Skin of body (tissue), 2 donors: ENCODE measurements around the gene PFKL. TPM values are rescaled to one million over a fixed set of nuclear protein-coding genes. Genes with fewer than 3 reads are reported as not detected.
"Not testable (repeated sequence)": the region's sequence is repeated elsewhere in the genome, so short reads cannot be mapped to it uniquely, and the experiment has no call there.

Experiments
- DNase-seq: peaks from one replicate; lab custom pipeline; 2025; lab: John Stamatoyannopoulos, UW
- total RNA-seq: library from RNA; depleted of rRNA; stranded (reverse); fragments of >200 nt; gene quantifications from one replicate; pipeline ENCODE4 v1.2.3, GENCODE V29; 2014

PFKL gene
- total RNA-seq, 1 donor from 2014 or later: 85.3 TPM

DNA sequence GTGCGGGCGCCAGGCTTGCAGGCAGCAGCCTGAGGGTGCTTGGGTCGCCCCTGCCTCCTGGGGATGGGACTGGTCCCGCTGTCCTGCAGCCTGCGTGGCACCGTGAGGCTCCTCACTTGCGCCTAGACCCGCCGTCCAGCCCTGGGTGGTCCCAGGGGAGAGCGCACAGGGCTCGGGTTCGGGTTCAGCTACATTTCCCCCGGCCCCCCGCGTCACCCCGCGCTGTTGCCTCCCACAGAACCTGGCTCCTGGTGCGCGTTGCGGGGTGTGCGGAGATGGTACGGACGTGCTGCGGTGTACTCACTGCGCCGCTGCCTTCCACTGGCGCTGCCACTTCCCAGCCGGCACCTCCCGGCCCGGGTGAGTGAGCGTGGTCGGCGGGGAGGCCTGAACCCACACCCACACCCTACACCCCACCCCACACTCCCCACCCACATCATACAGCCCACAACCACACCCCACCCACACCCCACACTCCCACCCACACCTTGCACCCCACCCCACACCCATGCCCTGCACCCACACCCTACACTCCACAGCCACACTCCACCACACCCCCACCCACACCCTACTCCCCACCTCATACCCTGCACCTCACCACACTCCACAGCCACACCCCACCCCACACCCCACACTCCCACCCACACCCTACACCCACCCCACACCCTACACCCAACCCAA, 6.2 kb upstream of the PFKL start:
- DNase-seq: no peak

DNA sequence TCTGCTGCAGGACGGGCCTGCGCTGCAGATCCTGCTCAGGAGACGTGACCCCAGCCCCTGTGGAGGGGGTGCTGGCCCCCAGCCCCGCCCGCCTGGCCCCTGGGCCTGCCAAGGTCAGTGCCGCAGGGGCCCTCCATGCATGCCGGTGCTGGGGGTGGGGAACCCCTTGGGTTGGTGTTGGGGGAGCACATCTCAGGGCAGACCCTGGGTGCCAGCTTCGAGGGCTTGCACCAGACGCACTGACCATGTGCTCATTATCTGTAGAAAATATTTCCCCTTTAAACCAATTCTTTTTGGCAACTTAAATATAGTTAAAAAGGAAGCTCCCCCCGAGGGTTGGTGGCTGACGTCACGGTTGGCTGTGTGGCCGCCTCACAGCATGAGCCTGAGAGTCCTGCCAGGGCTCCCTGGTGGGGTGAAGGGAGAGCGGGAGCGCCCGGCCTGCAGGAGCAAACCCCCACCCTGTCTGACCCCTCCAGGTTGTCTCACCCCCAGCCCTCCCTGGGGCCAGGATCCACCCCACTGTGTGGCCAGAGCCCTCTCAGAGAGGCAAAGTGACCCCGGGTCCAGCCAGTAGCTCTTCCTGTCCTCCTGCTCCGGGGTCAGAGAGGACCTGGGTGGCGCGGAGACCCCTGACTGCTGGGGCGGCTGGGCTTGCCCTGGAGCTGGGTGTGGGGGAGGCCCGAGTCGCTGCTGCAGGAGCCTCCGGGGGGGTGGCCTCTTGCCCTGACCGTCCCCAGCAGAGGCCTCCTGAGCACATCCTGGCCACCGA, 5.3 kb upstream of the PFKL start:
- peak; percentile 31 for DNase-seq

DNA sequence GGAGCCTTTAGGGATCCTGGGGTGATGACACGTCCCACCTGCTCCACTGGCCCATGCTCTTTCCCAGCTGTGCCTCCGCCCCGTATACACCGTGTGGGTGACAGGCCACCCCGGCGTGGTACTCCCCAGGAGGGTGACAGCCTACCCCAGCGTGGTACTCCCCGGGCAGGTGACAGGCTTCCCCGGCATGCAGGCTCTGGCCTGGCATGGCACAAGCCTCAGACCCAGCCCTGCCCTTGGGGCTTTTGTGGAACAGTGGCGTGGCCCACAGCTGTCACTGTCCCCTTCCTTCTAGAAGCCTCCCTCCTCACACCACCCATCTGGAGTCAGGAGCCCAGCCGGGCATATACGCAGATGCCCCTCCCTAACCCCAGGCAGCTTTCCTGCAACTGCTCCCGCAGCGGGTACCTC, 4.7 kb upstream of the PFKL start:
- no peak for DNase-seq

DNA sequence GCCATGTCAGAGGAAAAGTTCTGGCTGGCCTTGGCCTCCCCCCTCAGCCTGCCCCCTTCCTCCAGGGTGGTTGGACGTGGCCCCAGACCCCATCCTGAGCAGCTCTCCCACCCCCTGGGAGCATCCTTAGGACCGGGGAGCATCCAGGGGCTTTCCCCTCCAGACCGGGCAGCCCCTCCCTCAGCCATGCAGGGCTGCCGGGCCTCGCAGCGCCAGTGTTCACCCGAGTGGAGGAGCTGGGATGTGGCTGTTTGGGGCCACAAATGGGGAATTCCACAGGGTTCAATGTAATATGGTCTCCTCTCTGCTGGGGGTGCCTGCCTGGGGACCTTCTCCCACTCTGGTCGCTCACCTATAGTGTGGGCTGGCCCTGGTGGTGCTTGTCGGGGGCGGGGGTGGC, 4.2 kb upstream of the PFKL start:
- peak; percentile 30 for DNase-seq

DNA sequence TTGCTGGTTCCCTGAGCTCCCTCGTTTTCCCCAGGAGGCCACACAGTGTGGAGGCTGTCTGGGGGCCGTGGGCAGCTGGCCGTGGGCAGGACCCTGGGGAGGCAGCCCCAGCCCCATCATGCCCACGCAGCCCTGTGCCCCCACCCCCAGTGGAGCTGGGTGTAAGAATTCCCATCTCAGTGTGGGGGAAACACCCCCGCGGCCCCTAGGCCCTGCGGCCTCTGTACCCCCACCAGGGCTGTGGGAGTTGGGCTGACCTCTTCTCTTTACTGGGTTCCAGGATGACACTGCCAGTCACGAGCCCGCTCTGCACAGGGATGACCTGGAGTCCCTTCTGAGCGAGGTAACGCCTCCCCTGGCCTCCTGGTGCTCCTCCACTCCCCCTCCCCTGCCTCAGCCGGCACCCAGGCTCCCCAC, 3.7 kb upstream of the PFKL start:
- no peak for DNase-seq

DNA sequence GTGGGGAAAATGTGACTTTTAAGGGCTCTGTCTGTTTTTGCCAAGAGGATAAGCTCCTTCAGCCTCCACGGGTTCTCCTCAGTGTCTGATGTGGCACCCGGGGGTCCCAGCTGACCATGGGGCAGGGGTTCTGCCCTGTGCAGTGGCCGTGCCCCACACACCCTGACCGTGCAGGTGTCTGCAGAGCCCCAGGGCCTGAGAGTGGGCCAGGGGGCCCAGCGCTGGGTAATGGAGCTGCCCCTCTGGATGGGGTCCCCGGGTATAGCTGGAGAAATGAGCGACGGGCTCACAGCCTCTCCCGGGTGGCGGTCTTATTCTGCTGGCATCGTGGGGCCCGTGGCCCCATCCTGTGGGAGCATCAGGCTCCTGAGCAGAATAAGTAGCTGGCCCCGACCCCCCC, 2.9 kb upstream of the PFKL start:
- DNase-seq: no peak

DNA sequence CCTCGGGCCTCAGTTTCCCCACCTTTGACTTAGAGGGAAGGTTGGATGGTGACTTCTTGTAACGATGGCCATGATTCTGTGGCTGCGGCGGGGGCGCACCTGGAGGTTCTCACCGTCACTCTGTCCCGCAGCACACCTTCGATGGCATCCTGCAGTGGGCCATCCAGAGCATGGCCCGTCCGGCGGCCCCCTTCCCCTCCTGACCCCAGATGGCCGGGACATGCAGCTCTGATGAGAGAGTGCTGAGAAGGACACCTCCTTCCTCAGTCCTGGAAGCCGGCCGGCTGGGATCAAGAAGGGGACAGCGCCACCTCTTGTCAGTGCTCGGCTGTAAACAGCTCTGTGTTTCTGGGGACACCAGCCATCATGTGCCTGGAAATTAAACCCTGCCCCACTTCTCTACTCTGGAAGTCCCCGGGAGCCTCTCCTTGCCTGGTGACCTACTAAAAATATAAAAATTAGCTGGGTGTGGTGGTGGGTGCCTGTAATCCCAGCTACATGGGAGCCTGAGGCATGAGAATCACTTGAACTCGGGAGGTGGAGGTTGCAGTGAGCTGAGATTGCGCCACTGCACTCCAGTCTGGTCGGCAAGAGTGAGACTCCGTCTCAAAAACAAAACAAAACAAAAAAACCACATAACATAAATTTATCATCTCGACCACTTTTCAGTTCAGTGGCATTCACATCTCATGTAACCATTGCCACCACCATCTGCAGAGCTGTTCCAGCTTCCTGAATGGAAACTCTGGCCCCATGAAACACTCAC, 2.1 kb upstream of the PFKL start:
- peak; percentile 88 for DNase-seq

DNA sequence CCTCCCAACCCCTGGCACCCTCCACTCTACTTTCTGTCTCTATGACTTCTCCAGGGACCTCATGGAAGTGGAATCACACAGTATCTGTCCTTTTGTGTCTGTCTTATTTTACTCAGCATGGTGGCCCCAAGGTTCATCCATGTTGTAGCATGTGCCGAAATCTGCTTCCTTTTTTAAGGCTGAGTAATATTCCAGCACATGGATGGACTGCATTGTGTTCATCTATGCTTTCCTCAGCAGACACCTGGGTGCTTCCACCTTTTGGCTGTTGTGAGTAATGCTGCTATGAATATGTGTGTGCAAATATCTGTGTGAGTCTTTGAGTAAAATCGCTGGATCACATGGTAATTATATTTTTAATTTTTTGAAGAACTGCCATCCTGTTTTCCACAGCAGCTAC, 1.6 kb upstream of the PFKL start:
- no peak for DNase-seq

DNA sequence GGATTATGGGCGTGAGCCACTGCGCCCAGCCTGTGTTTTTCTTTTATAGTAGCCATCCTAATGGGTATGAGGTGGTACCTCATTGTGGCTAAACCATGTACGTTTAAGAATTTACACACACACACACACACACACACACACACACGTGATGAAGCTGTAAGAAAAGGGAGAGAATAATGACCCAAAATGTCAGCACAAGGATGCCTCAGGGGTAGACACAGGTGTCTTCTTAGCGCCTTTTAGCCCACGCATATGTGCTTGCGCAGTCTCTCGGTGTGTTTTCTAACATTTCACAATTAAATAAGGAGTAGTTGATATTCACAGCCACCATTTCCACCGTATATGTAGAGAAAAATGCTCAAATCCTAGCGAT, 782 bp upstream of the PFKL start:
- DNase-seq: no peak

DNA sequence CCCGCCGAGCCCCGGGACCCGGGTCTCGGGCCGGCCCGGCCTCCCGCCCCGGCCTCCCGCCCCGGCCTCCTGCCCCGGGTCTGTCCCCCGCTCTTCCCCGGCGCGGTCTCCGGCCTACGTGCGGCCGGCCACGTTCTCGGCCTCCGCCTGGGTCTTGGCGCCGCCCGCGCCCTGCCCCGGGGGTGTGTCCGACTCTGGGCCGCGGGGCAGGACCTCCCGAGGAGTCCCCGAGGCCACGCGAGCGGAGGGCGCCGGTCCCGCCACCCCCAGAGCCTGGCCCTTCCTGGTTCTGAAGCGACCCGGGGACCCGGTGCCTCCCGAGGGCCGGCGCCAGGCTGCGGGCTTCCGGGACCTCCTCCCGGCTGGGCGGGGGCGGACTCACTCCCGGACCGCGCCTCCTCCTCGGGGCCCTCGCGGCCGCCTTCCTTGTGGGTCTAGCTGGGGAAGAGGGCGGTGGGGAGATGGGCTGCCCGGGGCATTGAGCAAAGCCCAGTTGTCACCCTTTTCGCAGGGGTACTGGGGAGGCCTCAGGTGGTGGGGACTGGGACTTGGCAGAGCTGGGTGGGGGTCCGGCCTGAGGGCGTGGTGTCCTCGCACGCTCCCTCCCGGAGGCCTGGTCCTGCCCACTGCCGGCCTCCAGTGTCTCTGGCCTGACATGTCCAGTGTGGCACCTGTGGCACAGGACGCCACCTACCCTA, 558 bp downstream of the PFKL start:
- peak; percentile 24 for DNase-seq

DNA sequence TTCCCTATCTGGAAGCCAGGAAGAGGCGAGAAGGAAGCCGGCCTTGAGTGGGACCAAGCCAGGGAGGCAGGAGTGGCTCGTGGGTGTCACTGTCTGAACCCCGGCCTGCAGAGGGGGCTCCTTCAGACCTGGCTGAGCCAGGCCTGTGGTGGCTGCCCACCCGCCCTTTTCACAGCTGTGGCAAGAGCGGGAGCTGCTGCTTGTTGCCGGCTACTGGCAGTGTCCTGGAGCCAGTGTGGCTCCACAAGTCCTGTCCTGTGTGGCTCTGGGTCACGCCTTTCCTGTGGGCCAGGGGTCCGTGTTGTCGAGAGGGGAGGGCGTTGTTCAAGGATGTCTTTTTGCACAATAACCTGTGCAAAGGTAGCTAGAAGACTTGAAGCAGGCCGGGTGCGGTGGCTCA, 1.3 kb downstream of the PFKL start:
- no peak for DNase-seq

DNA sequence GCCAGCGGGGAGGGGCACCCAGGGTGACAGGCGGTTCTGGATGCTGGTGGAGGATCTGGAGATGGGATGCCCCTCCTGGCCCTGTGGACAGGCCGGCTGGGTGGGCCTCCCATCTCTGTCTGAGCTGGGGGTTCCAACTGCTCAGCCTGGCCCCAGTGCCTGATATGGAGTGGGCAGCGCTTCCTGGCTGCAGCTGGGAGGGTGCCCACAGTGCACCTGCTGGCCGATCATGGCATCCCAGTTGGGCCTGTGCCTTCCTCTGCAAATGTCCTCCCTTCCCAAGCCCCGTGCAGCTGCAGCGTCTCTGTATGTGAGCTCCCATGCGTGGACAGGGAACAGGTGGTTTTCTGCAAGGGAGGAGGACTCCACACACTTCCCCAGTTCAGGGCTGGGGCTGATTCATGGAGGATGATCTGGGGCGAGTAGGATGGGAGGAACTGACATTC, 2.1 kb downstream of the PFKL start:
- DNase-seq: no peak

DNA sequence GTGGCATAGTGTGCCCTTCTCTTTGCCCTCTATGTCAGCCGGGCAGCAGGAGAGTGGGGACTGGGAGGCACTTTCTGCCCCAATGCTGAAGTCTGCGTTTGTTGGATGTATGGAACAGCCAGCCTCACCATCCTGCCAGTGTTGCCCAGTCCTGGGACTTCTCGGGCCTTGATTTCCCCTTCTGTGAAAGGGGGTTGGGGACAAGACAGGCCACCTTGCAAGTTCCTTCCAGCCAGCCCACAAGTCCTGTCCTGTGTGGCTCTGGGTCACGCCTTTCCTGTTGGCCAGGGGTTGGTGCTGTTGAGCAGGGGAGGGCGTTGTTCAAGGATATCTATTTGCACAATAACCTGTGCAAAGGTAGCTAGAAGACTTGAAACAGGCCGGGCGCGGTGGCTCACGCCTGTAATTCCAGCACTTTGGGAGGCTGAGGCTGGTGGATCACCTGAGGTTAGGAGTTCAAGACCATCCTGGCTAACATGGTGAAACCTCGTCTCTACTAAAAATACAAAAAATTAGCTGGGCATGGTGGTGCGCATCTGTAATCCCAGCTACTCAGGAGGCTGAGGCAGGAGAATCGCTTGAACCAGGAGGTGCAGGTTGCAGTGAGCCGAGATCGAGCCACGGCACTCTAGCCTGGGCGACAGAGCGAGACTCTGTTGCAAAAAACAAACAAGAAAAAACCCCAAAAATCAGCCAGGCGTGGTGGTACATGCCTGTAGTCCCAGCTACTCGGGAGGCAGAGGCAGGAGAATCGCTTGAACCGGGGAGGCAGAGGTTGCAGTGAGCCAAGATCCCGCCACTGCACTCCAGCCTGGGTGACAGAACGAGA, 2.9 kb downstream of the PFKL start:
- DNase-seq: not testable (repeated sequence)

DNA sequence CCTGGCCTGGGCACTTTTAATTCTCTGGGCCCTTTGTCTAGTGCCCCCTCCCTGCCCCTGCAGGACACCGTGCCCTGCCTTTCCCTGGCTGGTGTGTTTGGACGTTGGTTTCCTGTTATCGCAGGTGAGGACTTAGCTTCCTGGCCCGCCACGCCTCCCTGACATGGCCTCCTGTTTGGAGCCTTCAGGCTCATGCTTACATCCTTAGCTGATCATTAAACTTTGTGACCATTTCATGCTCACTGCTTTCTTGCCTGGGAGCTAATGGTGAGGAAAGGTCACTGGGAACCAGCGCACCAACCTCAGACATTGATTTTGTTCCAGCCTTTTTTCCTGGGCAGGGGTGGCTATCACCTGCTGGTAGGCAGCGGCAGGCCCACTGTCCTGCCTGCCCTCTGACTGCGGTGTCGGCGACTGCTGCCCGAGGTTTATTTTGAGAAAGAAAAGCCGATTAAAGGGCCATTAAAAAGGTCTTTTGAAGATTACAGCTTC, 3.7 kb downstream of the PFKL start:
- no peak for DNase-seq

DNA sequence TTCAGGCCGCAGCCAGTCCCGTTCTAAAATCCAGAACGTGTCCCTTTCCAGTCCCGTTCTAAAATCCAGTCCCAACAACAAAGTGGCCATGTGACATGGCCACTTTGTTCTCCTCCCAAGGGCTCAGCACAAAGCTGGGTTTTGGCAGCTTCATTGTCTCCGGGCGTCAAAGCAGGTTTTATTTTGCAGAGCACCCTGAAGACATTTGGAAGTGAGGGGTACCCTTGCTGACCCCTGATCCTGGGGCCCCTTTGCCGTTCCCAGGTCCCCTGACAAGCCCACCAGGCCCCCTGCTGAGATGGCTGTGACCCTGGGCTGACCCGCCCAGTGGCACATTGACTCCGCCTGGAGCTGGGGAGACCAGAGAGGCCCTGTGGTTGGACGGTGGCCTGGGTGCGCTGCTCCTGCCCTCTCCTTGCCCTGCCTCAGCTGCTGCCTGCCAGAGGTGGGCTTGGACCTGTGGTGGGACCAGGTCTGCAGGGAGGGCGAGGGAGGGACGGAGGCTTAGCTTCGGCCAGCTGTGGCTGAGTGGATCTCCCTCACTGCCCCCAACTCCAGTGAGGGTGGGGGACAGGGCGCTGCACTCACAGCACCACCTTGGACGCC, 4.3 kb downstream of the PFKL start:
- no peak for DNase-seq

DNA sequence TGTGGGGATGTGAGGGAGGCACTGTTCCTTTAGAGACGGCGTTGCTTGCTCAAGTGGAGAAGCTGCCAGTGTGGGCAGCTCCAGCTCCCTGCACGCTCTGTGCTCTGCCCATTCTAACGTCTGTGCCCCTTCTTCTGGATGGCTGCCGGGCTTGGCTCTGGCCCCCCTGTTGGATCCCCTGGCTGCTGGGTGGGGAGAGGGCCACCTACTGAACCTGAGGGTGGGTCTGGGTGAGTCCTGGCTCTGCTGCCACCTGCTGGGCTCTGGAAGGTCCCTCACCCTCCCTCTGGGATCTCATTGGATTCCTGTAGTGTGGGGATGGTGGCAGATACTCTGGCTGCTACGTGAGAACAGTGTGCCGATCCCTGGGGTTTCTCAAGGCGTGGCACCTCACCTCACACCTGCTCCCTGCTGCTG, 5.0 kb downstream of the PFKL start:
- DNase-seq: no peak

DNA sequence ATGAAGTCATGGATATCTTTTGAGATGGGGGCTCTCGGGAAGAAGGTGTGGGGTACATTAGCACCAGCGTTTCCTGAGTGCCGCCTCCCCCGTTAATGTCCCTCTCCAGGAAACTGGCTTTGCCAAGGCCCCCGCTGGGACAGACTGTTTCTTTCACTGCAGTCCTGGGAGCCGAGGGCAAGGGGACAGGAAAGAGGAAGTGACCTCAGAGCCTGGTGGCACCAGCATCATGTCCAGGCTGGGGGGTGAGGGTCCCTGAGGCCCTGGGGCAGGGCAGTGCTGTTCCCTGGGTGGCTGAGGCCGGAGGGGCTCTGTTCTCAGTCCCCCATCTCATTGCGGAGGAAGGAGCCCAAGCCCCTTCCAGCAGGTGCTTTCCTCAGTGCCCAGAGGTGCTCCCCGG, 5.8 kb downstream of the PFKL start:
- no peak for DNase-seq

DNA sequence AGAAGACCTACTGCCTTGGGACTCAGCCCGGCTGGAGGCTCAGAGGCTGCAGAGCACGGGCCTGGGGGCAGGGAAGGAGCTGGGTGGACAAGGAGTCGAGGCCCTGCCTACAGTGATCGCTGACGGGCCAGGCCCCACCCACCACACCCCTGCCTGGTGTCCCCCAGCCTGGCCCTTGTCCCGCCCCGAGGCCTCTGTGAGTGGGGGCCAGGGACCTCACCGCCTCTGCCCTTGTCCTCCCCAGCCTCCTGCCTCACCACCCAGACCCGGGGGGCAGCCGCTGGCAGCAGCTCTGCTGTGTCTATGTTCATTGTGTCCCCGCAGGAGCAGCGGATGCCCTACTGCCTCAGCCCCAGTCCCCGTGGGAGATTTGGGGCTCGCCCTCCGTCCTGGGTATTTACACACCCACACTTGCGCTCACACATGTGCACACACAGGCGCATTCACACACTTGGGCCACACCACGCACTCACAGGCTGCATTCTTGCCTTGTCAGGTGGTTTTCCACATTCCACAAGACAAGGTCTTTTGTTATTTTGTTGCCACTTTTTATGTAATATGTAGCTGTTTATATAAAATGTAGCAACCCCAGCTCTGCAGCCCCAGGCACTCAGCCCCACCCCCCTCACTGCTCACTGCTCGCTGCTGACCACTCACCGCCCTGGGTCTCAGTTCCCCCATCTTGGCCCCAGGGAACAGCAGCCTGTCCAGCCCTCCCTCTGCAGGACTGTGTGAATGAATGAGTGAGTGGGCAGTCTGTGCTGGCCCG, 7.3 kb downstream of the PFKL start:
- no peak for DNase-seq
